A375 (cell line): ENCODE data around the gene BOLA2B. TPM values are rescaled to one million over a fixed set of nuclear protein-coding genes. Genes with fewer than 3 reads are reported as not detected.

Experiments
- small RNA-seq: library from RNA; depleted of rRNA; stranded (forward); fragments of <200 nt; gene quantifications from one replicate; pipeline ENCODE3, GENCODE V24; 2014
- total RNA-seq: library from RNA; depleted of rRNA; stranded (reverse); fragments of >200 nt; shearing (Covaris generic); gene quantifications from 2 replicates; pipeline ENCODE4 v1.2.3, GENCODE V29; 2014; rRNA removed

Gene BOLA2B
- 132 and 219 TPM in 2 replicates for total RNA-seq

DNA sequence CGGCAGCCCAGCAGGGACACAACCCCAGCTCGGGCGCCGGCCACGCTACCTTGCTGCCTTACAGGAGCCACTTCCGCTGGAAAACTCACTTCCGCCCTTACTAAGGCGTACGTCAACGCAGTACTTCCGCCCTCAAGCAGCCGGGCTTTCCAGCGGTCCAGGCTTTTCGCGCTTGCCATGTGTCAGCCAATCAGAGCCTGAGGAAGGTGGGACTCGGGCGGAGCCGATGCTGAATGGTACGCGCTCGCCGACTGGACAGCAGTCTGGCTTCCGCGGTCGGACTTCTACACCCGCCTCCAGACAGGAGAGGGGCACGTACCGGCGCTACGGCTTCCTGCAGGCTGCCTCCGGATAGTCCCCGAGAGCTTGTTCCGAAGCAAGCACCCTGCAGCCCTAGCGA lies at the start of gene BOLA2B, which contains the start of gene SLX1A:
Gene BOLA2B (minus strand): TSS at position 52 of the 400 bp plus-strand sequence. CDS start 71 bp downstream, outside the sequence.
Gene SLX1A (plus strand): TSS at position 261 of the 400 bp plus-strand sequence. CDS start 210 bp downstream, outside the sequence.

DNA sequence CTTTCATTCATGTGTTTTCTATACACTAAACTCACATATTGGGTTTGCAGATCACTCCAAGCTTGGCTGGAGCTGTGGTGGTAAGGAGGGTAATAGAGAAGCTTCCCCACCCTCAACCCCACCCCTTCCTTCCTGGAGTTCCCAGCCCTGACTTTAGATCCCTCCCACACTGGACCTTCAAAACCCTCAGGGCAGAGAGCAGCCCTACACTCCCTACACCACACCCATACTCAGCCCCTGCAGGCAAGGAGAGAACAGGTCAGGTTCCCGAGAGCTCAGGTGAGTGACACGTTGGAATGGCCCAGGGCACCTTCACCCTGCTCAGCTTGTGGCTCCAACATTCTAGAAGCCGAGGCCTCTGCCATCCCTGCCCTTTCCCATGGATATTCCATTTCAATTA lies 5.6 kb upstream of the BOLA2B start, which contains the start of gene SULT1A3:
Gene SULT1A3 (plus strand): TSS at position 207 of the 400 bp plus-strand sequence. CDS start 1,474 bp downstream, outside the sequence.

DNA sequence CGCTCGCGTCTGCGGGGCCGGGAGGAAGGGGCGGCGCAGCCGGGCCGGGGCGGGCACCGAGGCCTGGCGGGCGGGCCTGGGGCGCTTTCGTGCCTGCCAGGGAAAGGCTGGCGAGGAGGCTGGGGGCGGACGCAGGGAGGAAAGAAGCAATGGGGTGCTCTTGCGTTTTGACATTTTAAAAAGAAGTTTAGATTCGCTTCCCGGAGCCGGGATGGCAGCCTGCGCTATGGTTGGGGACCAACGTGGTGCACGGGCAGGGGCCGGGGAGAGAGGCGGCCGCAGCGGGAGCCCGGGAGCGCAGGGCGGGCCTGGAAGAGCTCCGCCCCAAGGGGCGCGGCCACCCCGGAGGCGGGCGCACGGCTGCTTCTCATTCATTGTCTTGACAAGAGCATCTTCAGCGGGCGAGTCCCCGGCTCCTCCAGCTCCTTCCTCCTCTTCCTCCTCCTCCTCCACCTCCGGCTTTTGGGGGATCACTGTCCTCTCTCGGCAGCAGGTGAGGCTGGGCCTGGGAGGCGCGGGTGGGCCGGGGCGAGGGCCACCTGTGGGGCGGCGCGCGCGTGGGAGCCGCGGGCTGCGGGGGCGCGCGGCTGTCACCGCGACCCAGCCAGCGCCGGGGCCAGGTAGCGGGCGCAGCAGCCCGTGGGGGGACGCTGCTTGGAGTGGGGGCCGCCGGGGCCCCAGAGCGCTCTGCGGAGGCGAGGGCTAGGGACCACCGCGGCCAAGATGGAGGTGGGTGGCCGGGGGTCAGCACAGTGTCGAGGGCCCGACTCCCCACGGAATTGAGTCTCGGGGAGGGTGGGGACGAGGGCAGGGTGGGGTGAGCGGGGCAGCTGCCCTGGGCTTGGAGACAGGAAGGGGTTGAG lies 10.0 kb downstream of the BOLA2B start, which contains the start of gene CORO1A:
Gene CORO1A (plus strand): TSS at position 370 of the 863 bp plus-strand sequence. CDS start 1,608 bp downstream, outside the sequence.

Small RNAs within 50 kb of the gene (small RNA-seq; reads per million reads assigned to genes)
- not detected for gene AC106782.4

Other genes with a start within 250 kb of the BOLA2B start
- gene TMEM219, start 231.6 kb downstream of the BOLA2B start, total RNA-seq, result 62.7 and 66.0 TPM in 2 replicates
- 33.6 and 37.5 TPM in 2 replicates for gene TAOK2, start 219.8 kb downstream of the BOLA2B start, total RNA-seq
- 44.9 and 45.0 TPM in 2 replicates for gene HIRIP3, start 198.0 kb downstream of the BOLA2B start, total RNA-seq
- 136 and 168 TPM in 2 replicates for gene INO80E, start 197.4 kb downstream of the BOLA2B start, total RNA-seq
- gene DOC2A, start 182.6 kb downstream of the BOLA2B start, total RNA-seq, result 2.3 and 4.8 TPM in 2 replicates
- not detected in 2 replicates for gene C16orf92, start 170.5 kb downstream of the BOLA2B start, total RNA-seq
- gene TLCD3B, start 162.4 kb downstream of the BOLA2B start, total RNA-seq, result 0.56 and 3.3 TPM in 2 replicates
- 1,573 and 1,656 TPM in 2 replicates for gene ALDOA, start 127.9 kb downstream of the BOLA2B start, total RNA-seq
- 172 and 195 TPM in 2 replicates for gene PPP4C, start 117.7 kb downstream of the BOLA2B start, total RNA-seq
- 0.64 and 1.6 TPM in 2 replicates for gene TBX6, start 101.7 kb downstream of the BOLA2B start, total RNA-seq
- 16.2 and 16.7 TPM in 2 replicates for gene YPEL3, start 97.5 kb downstream of the BOLA2B start, total RNA-seq
- gene GDPD3, start 80.1 kb downstream of the BOLA2B start, total RNA-seq, result 0.30 and 0.82 TPM in 2 replicates
- 29.7 and 38.4 TPM in 2 replicates for gene MAPK3, start 70.4 kb downstream of the BOLA2B start, total RNA-seq
- 6.7 and 14.7 TPM in 2 replicates for gene CORO1A, start 10.1 kb downstream of the BOLA2B start, total RNA-seq
- gene SLX1A, start 209 bp upstream of the BOLA2B start, total RNA-seq, result 199 and 212 TPM in 2 replicates
- gene SULT1A3, start 5.6 kb upstream of the BOLA2B start, total RNA-seq, result 5.0 and 5.3 TPM in 2 replicates
- 2.6 and 2.9 TPM in 2 replicates for gene NPIPB13, start 54.8 kb upstream of the BOLA2B start, total RNA-seq
- 97.2 and 106 TPM in 2 replicates for gene CD2BP2, start 161.6 kb upstream of the BOLA2B start, total RNA-seq
- gene TBC1D10B, start 176.8 kb upstream of the BOLA2B start, total RNA-seq, result 25.2 and 27.1 TPM in 2 replicates
- gene MYL11, start 181.1 kb upstream of the BOLA2B start, total RNA-seq, result not detected in 2 replicates
- 0.60 TPM in 1 of 2 replicates, not detected in the other for gene SEPTIN1, start 188.9 kb upstream of the BOLA2B start, total RNA-seq
- gene ZNF48, start 201.8 kb upstream of the BOLA2B start, total RNA-seq, result 11.2 and 12.2 TPM in 2 replicates
- gene ZNF771, start 213.9 kb upstream of the BOLA2B start, total RNA-seq, result 7.2 and 9.6 TPM in 2 replicates
- gene DCTPP1, start 236.4 kb upstream of the BOLA2B start, total RNA-seq, result 36.7 and 40.4 TPM in 2 replicates